Stomach smooth muscle (tissue), 2 donors: ENCODE measurements around the gene DDX10.

ENCODE experiments used
- H3K27ac ChIP-seq: one replicate; pipeline ENCODE4 v1.7.0; 2013; ENCODE audit warnings: mild to moderate bottlenecking, low read length, inconsistent platforms
- H3K27me3 ChIP-seq, 2 donors: one replicate each; pipeline ENCODE4 v1.7.0; 2013; ENCODE audit warnings: low read length in 2 of 2; ENCODE audit not compliant: insufficient read depth in 2 of 2, control insufficient read depth in 1 of 2
- H3K36me3 ChIP-seq, 2 donors: one replicate each; pipeline ENCODE4 v1.7.0; 2013; ENCODE audit warnings: low read length in 2 of 2; ENCODE audit not compliant: control insufficient read depth in 2 of 2, insufficient read depth in 2 of 2
- H3K4me1 ChIP-seq: one replicate; pipeline ENCODE4 v1.7.0; 2013; ENCODE audit warnings: low read length; ENCODE audit not compliant: control insufficient read depth, insufficient read depth
- H3K4me3 ChIP-seq, 2 donors: one replicate each; pipeline ENCODE4 v1.7.0; 2013; ENCODE audit warnings: low read length in 2 of 2
- H3K9ac ChIP-seq, 2 donors: one replicate each; pipeline ENCODE4 v1.7.0; 2013; ENCODE audit warnings: low read length in 2 of 2, mild to moderate bottlenecking in 1 of 2
- H3K9me3 ChIP-seq, 2 donors: one replicate each; pipeline ENCODE4 v1.7.0; 2013; ENCODE audit warnings: low read length in 2 of 2; ENCODE audit not compliant: control insufficient read depth in 2 of 2
- donor health status: healthy.
- donor health status: Pancreatic carcinoma.

Gene DDX10

DNA sequence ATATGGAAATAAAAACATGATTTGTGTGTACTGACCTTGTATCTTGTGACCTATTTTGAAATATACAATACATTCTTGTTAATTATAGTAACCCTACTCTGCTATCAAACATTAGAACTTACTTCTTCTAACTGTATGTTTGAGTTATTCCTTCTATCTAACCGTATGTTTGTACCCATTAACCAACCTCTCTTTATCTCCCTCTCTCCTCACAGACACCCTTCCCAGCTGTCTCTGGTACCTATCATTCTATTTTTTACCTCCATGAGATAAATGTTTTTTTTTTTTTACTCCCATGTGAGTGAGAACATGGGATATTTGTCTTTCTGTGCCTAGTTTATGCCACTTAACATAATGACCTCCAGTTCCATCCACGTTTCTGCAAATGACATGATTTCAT is 128.7 kb downstream of the DDX10 start:
- no peaks in the 10 kb centered on the region for H3K36me3 ChIP-seq
- H3K27ac ChIP-seq, result no peak overlapping the region
- H3K4me1 ChIP-seq, result no peaks in the 10 kb centered on the region
- no peaks in the 10 kb centered on the region for H3K9me3 ChIP-seq
- H3K27me3 ChIP-seq, result no peaks in the 10 kb centered on the region
- no peak overlapping the region for H3K4me3 ChIP-seq
- H3K9ac ChIP-seq, result no peak overlapping the region

DNA sequence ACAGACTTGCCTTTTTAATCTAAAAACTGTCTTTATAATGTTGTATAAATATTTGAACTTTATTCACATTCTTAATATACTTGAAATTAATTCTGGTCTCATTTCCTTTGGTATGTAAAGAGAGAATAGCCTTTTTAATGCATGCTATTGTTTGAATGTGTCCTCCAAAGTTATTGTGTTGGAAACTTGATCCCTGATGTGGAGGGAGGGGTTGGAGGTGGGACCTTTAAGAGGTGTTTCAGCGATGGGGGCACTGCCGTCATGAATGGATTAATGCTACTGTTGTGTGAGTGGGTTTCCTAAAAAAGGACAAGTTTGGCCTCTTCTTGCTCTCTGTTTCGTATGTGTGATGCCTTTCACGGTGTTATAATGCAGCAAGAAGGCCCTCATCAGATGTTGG is 131.7 kb downstream of the DDX10 start:
- Histone ChIP-seq H3K27me3 (no peaks in the 10 kb centered on the region), H3K4me3 (no peak overlapping the region), H3K9ac (no peak overlapping the region), H3K9me3 (no peaks in the 10 kb centered on the region), H3K36me3 (no peaks in the 10 kb centered on the region), H3K4me1 (no peaks in the 10 kb centered on the region), H3K27ac (no peak overlapping the region)

DNA sequence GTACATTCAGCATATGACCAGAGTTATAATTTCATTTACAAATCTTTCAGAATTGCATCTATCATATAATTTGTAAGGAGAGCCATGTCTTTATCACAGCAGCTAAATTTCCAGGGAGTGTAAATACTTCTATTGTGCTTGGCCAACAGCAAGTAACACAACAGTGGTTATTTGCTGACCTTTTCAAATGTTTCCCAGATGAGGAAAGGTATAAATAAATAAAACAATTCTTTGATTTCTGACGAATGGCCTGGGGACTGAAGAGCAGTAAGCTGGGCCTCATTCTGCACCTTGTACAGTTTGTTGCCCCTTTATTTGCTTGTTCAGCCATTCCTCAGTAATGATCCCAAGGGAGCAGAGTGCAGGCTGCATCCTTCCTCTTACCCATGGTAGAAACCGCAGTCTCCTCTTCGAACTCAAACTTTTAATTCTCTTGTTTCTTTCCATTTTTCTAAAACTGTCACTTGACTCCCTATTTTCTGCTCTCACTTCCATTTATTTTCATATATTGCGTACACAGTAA is 132.8 kb downstream of the DDX10 start:
- Histone ChIP-seq H3K27ac (no peak overlapping the region), H3K9me3 (no peaks in the 10 kb centered on the region), H3K9ac (no peak overlapping the region), H3K36me3 (no peaks in the 10 kb centered on the region), H3K4me1 (no peaks in the 10 kb centered on the region), H3K4me3 (no peak overlapping the region), H3K27me3 (no peaks in the 10 kb centered on the region)

DNA sequence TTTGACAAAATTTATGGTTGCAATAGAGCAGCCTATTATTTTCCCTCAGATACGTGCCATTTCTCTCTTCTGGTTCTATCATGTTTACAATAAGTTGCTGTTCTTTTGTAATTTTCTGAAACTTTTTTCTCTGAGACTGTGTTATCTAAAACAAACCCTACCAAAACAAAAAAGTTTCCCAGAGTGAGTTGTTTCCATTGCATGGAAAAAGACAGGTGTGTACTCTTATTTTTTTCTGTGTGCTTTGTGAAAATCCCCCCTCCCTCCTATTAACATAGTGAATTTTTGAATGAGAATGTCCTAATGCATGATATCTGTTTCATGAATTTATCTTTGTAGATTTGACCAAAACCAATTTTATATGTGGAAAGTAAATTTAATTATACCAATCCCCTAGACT is 137.6 kb downstream of the DDX10 start:
- no peaks in the 10 kb centered on the region for H3K9me3 ChIP-seq
- H3K27me3 ChIP-seq, result no peaks in the 10 kb centered on the region
- no peaks in the 10 kb centered on the region for H3K36me3 ChIP-seq
- no peaks in the 10 kb centered on the region for H3K4me1 ChIP-seq
- no peak overlapping the region for H3K9ac ChIP-seq
- H3K4me3 ChIP-seq, result no peak overlapping the region
- H3K27ac ChIP-seq, result no peak overlapping the region

DNA sequence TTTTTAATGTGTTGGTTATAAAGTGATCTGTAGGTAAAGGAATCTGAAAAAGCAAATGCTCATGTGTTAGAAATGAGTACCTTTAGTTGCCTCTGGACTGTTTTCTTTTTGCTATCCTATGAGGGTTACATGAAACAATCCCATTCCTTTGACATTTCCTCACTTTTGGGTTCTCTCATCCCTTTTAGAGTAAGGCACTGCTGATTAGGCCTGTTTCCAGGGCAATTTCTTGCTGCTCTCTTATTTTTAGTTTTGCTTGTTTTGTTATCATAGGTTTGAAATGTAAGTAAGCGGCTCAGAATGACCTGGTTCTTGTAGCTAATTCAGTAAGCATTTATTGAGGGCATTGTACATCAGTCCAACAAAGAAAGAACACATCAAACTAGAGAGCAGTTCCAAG is 138.9 kb downstream of the DDX10 start:
- Histone ChIP-seq H3K9ac (no peak overlapping the region), H3K4me3 (no peak overlapping the region), H3K36me3 (no peaks in the 10 kb centered on the region), H3K4me1 (no peaks in the 10 kb centered on the region), H3K27me3 (no peaks in the 10 kb centered on the region), H3K9me3 (no peaks in the 10 kb centered on the region), H3K27ac (no peak overlapping the region)

DNA sequence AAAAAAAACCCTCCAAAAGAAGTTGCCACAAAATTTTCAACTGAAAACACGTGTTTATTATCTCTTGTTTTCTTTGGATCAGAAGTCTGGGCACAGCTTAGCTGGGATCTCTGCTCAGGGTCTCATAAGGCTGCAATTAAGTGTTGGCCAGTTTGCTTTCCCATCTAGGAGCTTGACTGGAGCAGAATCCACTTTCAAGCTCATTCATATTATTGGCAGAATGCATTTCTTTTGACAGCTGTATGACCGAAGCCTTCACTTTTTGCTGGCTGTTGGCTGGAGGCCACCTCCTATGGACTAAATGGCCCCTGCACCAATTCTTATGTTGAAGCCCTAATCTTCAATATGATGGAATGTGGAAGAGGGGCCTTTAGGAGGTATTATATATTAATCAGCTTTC is 139.6 kb downstream of the DDX10 start:
- Histone ChIP-seq H3K27me3 (no peaks in the 10 kb centered on the region), H3K4me3 (no peak overlapping the region), H3K9ac (no peak overlapping the region), H3K36me3 (no peaks in the 10 kb centered on the region), H3K9me3 (no peaks in the 10 kb centered on the region), H3K27ac (no peak overlapping the region), H3K4me1 (no peaks in the 10 kb centered on the region)

DNA sequence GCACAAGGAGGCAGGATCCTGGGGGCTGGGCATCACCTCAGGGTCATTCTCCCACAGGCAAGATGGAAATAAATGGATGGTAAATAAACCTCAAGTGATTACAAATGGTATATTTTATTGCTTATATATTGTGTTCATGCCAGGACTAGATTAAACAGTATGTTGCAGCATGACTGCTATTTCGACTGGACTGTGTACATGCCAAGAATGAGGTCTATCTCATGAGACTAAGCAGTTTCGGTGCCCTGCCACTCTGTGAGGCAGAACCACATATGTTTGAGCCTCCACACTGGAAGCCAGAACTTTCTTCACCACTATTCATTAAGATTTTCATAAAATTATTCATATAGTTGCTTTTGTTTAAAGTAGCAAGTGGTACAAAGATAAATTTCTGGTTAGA is 140.2 kb downstream of the DDX10 start:
- Histone ChIP-seq H3K4me3 (no peak overlapping the region), H3K4me1 (no peaks in the 10 kb centered on the region), H3K36me3 (no peaks in the 10 kb centered on the region), H3K27ac (no peak overlapping the region), H3K27me3 (no peaks in the 10 kb centered on the region), H3K9ac (no peak overlapping the region), H3K9me3 (no peaks in the 10 kb centered on the region)

DNA sequence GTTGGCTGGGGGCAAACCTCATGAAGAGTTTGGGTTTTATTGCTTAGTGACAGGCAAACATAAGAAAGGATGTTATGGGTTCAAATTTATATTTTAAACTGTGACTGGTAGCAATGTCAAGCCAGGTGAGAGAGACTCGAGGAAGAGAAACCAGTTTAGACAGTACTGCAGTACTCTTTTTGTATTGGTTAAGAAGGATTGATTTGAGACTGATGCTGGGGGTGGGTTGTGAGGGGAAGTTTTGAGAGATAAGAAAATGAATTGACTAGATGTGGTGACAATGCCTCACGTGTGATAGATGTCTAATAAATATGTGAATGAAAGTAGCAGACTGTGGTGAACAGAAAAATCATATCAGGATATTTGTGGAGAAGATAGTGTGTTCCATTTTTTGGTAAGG is 142.4 kb downstream of the DDX10 start:
- no peaks in the 10 kb centered on the region for H3K36me3 ChIP-seq
- no peak overlapping the region for H3K4me3 ChIP-seq
- no peaks in the 10 kb centered on the region for H3K4me1 ChIP-seq
- H3K27me3 ChIP-seq, result no peaks in the 10 kb centered on the region
- no peak overlapping the region for H3K9ac ChIP-seq
- no peak overlapping the region for H3K27ac ChIP-seq
- H3K9me3 ChIP-seq, result no peaks in the 10 kb centered on the region

DNA sequence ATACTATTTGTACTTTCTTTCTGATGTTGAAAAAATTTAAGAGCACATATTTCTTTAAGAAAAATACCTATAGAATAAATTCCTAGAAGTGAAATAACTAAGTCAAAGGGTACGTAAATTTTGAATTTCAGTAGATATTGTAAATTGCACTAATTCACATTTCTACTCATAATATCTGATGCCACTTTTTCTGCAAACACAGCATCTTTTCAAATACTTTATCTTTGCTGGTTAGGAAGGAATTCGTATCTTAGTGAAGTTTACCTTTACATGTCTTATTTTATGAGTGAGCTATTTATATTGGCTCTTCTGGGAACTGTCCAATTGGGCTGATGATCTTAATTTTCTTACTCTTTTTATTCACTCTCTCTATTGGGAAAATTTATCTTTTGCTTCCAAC is 148.2 kb downstream of the DDX10 start:
- Histone ChIP-seq H3K36me3 (no peaks in the 10 kb centered on the region), H3K9me3 (no peaks in the 10 kb centered on the region), H3K27me3 (no peaks in the 10 kb centered on the region), H3K4me1 (no peaks in the 10 kb centered on the region), H3K27ac (no peak overlapping the region), H3K9ac (no peak overlapping the region), H3K4me3 (no peak overlapping the region)

DNA sequence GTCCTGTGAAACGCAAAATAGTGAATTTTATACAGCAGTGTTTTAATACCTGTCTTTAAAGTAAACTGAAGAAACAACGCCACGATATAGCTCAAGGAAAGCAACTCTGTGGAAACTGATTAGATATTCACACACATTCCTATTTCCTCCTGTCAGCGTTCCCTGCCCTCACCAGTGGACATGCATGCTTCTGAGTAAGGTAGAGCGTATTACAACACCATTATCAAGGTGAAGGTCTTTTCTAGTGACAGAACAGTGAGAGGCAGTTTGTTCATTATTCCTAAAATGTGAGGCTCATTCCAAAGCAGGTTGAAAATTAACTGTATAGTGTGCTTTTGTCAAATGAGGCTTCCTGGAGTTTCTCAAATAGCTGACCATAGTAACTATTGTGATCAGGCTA is 153.1 kb downstream of the DDX10 start:
- Histone ChIP-seq H3K4me3 (no peak overlapping the region), H3K27ac (no peak overlapping the region), H3K9ac (no peak overlapping the region), H3K9me3 (no peaks in the 10 kb centered on the region), H3K4me1 (no peaks in the 10 kb centered on the region), H3K36me3 (no peaks in the 10 kb centered on the region), H3K27me3 (no peaks in the 10 kb centered on the region)

DNA sequence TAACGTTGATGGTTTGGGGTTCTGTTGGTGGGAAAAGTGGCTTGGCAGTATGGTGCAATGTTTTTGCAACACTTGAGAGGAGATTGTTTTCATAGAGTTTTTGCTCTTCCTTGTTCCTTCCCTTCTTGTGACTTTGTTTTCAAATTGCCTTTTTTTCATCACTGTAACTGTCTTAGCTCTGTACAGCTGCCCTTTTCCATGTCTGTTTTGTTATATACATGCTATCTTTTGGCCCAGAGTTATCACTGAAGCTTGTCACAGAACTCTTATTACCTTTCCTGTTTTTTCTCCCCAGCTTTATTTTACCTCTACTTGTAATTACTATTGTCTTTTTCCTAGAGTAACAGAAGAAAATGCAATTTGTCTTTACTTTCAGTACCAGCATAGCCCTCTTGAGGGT is 154.1 kb downstream of the DDX10 start:
- Histone ChIP-seq H3K36me3 (no peaks in the 10 kb centered on the region), H3K9me3 (no peaks in the 10 kb centered on the region), H3K27ac (no peak overlapping the region), H3K27me3 (no peaks in the 10 kb centered on the region), H3K9ac (no peak overlapping the region), H3K4me3 (no peak overlapping the region), H3K4me1 (no peaks in the 10 kb centered on the region)
